A549 (cell line): ENCODE measurements around the gene MEF2A. TPM values are rescaled to one million over a fixed set of nuclear protein-coding genes. Genes with fewer than 3 reads are reported as not detected.

Experiments
- ATAC-seq, 2 experiments: fragments of 200-7000 bp in 1 of 2; fragments of >200 bp in 1 of 2; cut with Nextera tagmentation in 1 of 2; cut with Tn5 transposase in 1 of 2; 3 replicates each; pipeline versions ENCODE4 v1.8.0 to v1.9.1; 2018 to 2020; ENCODE audit warnings: mild to moderate bottlenecking in 1 of 2, moderate library complexity in 1 of 2
- CTCF ChIA-PET: fragments of 300-600 bp; sonication (Branson Sonifier 250); formaldehyde crosslinking; extraction: SDS; loops from one replicate; lab custom pipeline; 2021; ENCODE audit warnings: antibody characterized with exemption, inconsistent platforms; lab: Yijun Ruan, JAX
- POLR2A ChIA-PET: fragments of 350-600 bp; formaldehyde crosslinking; extraction: SDS; loops from one replicate; lab custom pipeline; 2021; ENCODE audit warnings: antibody characterized with exemption, inconsistent platforms; lab: Yijun Ruan, JAX
- DNase-seq, 2 experiments: peaks; one replicate each; pipeline versions ENCODE4 v3.0.0 to v3.0.0-alpha.2; 2011 to 2016; ENCODE audit warnings: low read depth in 1 of 2, low spot score in 1 of 2
- FAIRE-seq: peaks from 2 replicates; lab custom pipeline; 2011; peaks lifted over from hg19 to GRCh38; lab: Jason Lieb, UNC
- H3K27ac ChIP-seq, 2 experiments: fragments of >200 bp; sonication (Bioruptor Twin); formaldehyde crosslinking; 3 replicates each; pipeline ENCODE4 v1.5.1; 2016 to 2017
- H3K4me1 ChIP-seq: fragments of >200 bp; sonication (Bioruptor Twin); formaldehyde crosslinking; 3 replicates; pipeline ENCODE4 v1.6.1; 2016
- H3K4me2 ChIP-seq: fragments of >200 bp; sonication (Bioruptor Twin); formaldehyde crosslinking; 3 replicates; pipeline ENCODE4 v1.6.1; 2016
- H3K4me3 ChIP-seq: fragments of >200 bp; sonication (Bioruptor Twin); formaldehyde crosslinking; 3 replicates; pipeline ENCODE4 v1.5.1; 2016
- H3K9me3 ChIP-seq: fragments of >200 bp; sonication (Bioruptor Twin); formaldehyde crosslinking; 3 replicates; pipeline ENCODE4 v1.6.1; 2016
- BCL3 ChIP-seq: fragments of >200 bp; sonication (Bioruptor Twin); formaldehyde crosslinking; IDR thresholded peaks from 3 replicates; pipeline ENCODE4 v1.6.1; 2016
- CBX8 ChIP-seq: fragments of 200-600 bp; sonication (generic); IDR thresholded peaks from 2 replicates; pipeline ENCODE4 v1.6.1; 2016
- CEBPB ChIP-seq, 2 experiments: fragments of >200 bp in 1 of 2; sonication (Bioruptor Twin) in 1 of 2; formaldehyde crosslinking in 1 of 2; IDR thresholded peaks; 2 replicates each; pipeline ENCODE4 v1.6.1; 2012 to 2016
- EHF ChIP-seq: fragments of 250-450 bp; sonication (Bioruptor Pico); IDR thresholded peaks from 2 replicates; pipeline ENCODE4 v1.5.0; 2020; ENCODE audit warnings: mild to moderate bottlenecking
- ESRRA ChIP-seq: fragments of 150-350 bp; IDR thresholded peaks from 2 replicates; pipeline ENCODE4 v1.6.1; 2014; ENCODE audit warnings: mild to moderate bottlenecking, low read length, borderline replicate concordance
- FOSB ChIP-seq: fragments of 250-450 bp; sonication (Bioruptor Pico); IDR thresholded peaks from 2 replicates; pipeline ENCODE4 v1.5.0; 2020; ENCODE audit warnings: mild to moderate bottlenecking, moderate library complexity
- FOXS1 ChIP-seq: fragments of 250-450 bp; sonication (Bioruptor Pico); IDR thresholded peaks from 2 replicates; pipeline ENCODE4 v1.5.0; 2020; ENCODE audit warnings: mild to moderate bottlenecking, moderate library complexity
- HEYL ChIP-seq: fragments of 250-450 bp; sonication (Bioruptor Pico); IDR thresholded peaks from 2 replicates; pipeline ENCODE4 v1.8.0; 2021; ENCODE audit warnings: mild to moderate bottlenecking, moderate library complexity
- HOXA7 ChIP-seq: fragments of 250-450 bp; sonication (Bioruptor Pico); IDR thresholded peaks from 2 replicates; pipeline ENCODE4 v1.5.0; 2020; ENCODE audit warnings: mild to moderate bottlenecking, moderate library complexity
- JUNB ChIP-seq: fragments of >200 bp; sonication (Bioruptor Twin); formaldehyde crosslinking; IDR thresholded peaks from 2 replicates; pipeline ENCODE4 v1.6.1; 2016
- MAFK ChIP-seq: fragments of 450-650 bp; IDR thresholded peaks from 2 replicates; pipeline ENCODE4 v1.6.1; 2014; ENCODE audit not compliant: partially characterized antibody
- PHF8 ChIP-seq: fragments of 200-600 bp; sonication (generic); IDR thresholded peaks from 2 replicates; pipeline ENCODE4 v1.6.1; 2016; ENCODE audit warnings: low read depth, mild to moderate bottlenecking, antibody characterized with exemption, moderate library complexity, borderline replicate concordance
- POLR2AphosphoS2 ChIP-seq: conservative IDR thresholded peaks from 2 replicates; pipeline ENCODE4 v1.6.1; 2012; ENCODE audit warnings: low read length, improper control_type of control experiment, inconsistent platforms
- RAD21 ChIP-seq, 2 experiments: fragments of >200 bp in 1 of 2; sonication (Bioruptor Twin) in 1 of 2; formaldehyde crosslinking in 1 of 2; IDR thresholded peaks in 1 of 2; conservative IDR thresholded peaks in 1 of 2; 2 replicates in 1 of 2; 3 replicates in 1 of 2; pipeline ENCODE4 v1.6.1; 2012 to 2018; ENCODE audit warnings: inconsistent platforms in 1 of 2
- RCOR1 ChIP-seq: fragments of 150-350 bp; IDR thresholded peaks from 2 replicates; pipeline ENCODE4 v1.6.1; 2014; ENCODE audit warnings: antibody characterized with exemption, low read length, low read depth
- RFX5 ChIP-seq: fragments of 450-650 bp; IDR thresholded peaks from 2 replicates; pipeline ENCODE4 v1.7.1; 2014; ENCODE audit warnings: antibody characterized with exemption, mild to moderate bottlenecking, moderate library complexity
- RNF2 ChIP-seq: fragments of 200-600 bp; sonication (generic); IDR thresholded peaks from 2 replicates; pipeline ENCODE4 v1.6.1; 2016; ENCODE audit warnings: low read depth, mild to moderate bottlenecking, antibody characterized with exemption, moderate library complexity, borderline replicate concordance
- SREBF2 ChIP-seq: fragments of 450-650 bp; IDR thresholded peaks from 2 replicates; pipeline ENCODE4 v1.6.1; 2014; ENCODE audit warnings: mild to moderate bottlenecking, moderate library complexity
- TP53 ChIP-seq: fragments of 250-450 bp; sonication (Bioruptor Pico); IDR thresholded peaks from 2 replicates; pipeline ENCODE4 v1.5.0; 2021; ENCODE audit warnings: mild to moderate bottlenecking, moderate library complexity
- USF2 ChIP-seq: fragments of 450-650 bp; IDR thresholded peaks from 2 replicates; pipeline ENCODE4 v1.6.1; 2014; ENCODE audit warnings: antibody characterized with exemption
- ZC3H11A ChIP-seq: fragments of 450-650 bp; IDR thresholded peaks from 2 replicates; pipeline ENCODE4 v1.6.1; 2014; ENCODE audit warnings: antibody characterized with exemption, mild to moderate bottlenecking
- ZNF302 ChIP-seq: fragments of 250-450 bp; sonication (Bioruptor Pico); IDR thresholded peaks from 2 replicates; pipeline ENCODE4 v1.9.0; 2021; ENCODE audit warnings: inconsistent platforms, mild to moderate bottlenecking, moderate library complexity
- WGBS: methylation state at CpG from one replicate; pipeline ENCODE4 v1.1.6; 2017; ENCODE audit errors: missing lambda C conversion rate; 5-methylcytosine and 5-hydroxymethylcytosine counted together
- polyA plus RNA-seq, 4 experiments: library from polyadenylated mRNA; depleted of rRNA in 3 of 4; stranded (reverse); fragments of >200 nt; fragmentation: RNase III in 1 of 4; extraction: RNeasy Plus Mini Kit Qiagen cat#74134 plus additional on column Dnase treatment in 1 of 4; gene quantifications; 2 replicates in 3 of 4; 3 replicates in 1 of 4; pipeline ENCODE4 v1.2.3, GENCODE V29; 2011 to 2017
- TF ChIP-seq, protein P1 (sequence below): IDR thresholded peaks from 2 replicates; pipeline ENCODE4 v1.6.1; 2012; ENCODE audit warnings: low read depth, borderline replicate concordance

The MEF2A gene
- polyA plus RNA-seq, 2 of the 4 experiments (the other 2 are of a cell fraction): 15.0 to 43.4 TPM

GRCh38 chr15:99668533-99669182 is 102.9 kb downstream of the MEF2A start:
- H3K27ac ChIP-seq: no peak overlapping the region
- WGBS: 93% methylated on average over 2 of the region's 2 CpGs
- no peak overlapping the region for H3K4me2 ChIP-seq
- ATAC-seq (no peak), FAIRE-seq (peak; percentile 36), DNase-seq (no peak)
- ChIA-PET CTCF (interaction anchor here (0.6 to 1.3 kb wide), 3 partner anchors 35 to 426 kb away, joined by 3 to 6 read pairs (median 4); no protein-coding TSS in a partner anchor), POLR2A (no interaction called here)
- no peaks in the 10 kb centered on the region for H3K4me1 ChIP-seq
- H3K4me3 ChIP-seq: no peak overlapping the region
- no peaks in the 10 kb centered on the region for H3K9me3 ChIP-seq
- TF ChIP-seq EHF (CRISPR knock-in tag) (no peak), ZNF302 (CRISPR knock-in tag) (no peak), ZC3H11A (no peak), CBX8 (no peak)

DNA sequence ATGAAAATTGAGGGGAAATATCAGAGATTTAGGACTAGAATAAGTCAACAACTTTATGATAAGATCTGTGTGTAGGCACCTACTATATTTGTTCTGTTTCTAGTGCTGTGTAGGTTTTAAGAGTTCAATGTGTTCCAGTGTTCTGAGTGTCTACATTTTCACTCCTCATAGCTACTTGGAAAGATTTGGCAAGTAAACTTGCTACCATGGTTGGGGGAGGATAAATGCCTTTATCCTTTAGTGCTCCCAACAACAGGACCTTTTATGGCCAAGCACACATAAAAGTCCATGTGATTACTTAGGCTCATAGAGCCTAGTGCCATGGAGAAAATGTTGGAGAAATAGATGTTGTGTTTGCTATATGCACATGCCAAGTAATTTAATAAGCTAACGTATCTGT is 103.5 kb downstream of the MEF2A start:
- 83% methylated on average over 1 of the region's 1 CpG for WGBS
- FAIRE-seq (no peak), DNase-seq (no peak), ATAC-seq (no peak)
- TF ChIP-seq CBX8: no peak
- TF ChIP-seq RCOR1: no peak
- TF ChIP-seq HEYL (CRISPR knock-in tag): no peak
- TF ChIP-seq TP53 (CRISPR knock-in tag): no peak
- no peak for TF ChIP-seq ESRRA
- Histone ChIP-seq H3K4me2 (no peak overlapping the region), H3K27ac (no peak overlapping the region), H3K4me3 (no peak overlapping the region), H3K4me1 (no peaks in the 10 kb centered on the region), H3K9me3 (no peaks in the 10 kb centered on the region)
- ChIA-PET CTCF (interaction anchor here (0.6 to 1.0 kb wide), 2 partner anchors 259 to 427 kb away, joined by 3 to 6 read pairs; no protein-coding TSS in a partner anchor), POLR2A (no interaction called here)

DNA sequence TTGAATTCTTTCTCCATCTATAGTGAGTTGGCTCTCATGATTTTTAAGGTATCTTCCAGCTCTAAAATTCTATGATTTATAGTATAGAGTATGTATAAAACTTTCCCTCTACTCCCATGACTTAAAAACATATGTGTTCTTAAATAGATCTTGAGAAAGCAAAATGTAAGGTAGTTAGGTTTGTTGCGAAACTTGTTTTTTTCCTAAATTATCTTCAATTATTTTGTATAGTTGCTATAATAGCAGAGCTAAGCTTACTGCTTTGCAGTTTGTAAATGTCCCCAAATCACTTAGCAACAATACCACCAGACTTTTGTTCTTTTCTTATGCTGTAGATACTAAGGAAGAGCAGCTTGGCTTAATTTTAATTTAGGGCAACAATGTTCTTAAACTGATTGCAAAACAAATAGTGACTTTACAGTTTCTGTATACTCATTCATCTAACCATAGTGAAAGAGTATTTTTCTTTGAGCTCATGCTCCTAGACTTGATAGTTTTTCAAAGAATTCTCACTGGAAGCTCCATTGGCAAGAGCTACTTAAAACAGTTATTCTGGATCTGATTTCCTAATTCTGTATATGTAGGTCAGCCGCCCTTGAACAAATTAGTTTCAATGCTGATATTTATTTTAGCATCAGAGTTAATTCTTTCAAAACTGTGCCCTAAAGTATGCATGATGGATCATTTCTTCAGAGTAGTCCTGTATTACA is 106.3 kb downstream of the MEF2A start:
- ChIA-PET POLR2A (no interaction called here), CTCF (interaction anchor here (0.9 to 2.2 kb wide), 2 partner anchors 31 to 385 kb away, joined by 3 to 14 read pairs; no protein-coding TSS in a partner anchor)
- H3K27ac ChIP-seq: no peak overlapping the region
- no peak overlapping the region for H3K4me3 ChIP-seq
- no peak for ATAC-seq
- peak; percentile 7 for FAIRE-seq
- DNase-seq: no peak
- no peak overlapping the region for H3K4me2 ChIP-seq
- H3K4me1 ChIP-seq: no peaks in the 10 kb centered on the region
- TF ChIP-seq CEBPB (IDR thresholded peaks at IDR 0.05) (0 out of 4 replicates have a peak, but pooled peaks of 1 of the 2 experiments have one; percentile 17), USF2 (no peak)
- WGBS: 89% methylated on average over 2 of the region's 2 CpGs
- H3K9me3 ChIP-seq: no peaks in the 10 kb centered on the region

- H3K9me3 ChIP-seq: no peaks in the 10 kb centered on the region
- no peak for ATAC-seq
- TF ChIP-seq POLR2AphosphoS2: no peak
- TF ChIP-seq MAFK: peak; percentile 81
- TF ChIP-seq FOXS1: no peak
- H3K4me2 ChIP-seq: no peak overlapping the region
- CTCF ChIA-PET: interaction anchor here (2.2 kb wide), 1 partner anchor 30 kb away, joined by 14 read pairs; no protein-coding TSS in a partner anchor
- POLR2A ChIA-PET: no interaction called here
- DNase-seq: no peak
- H3K4me1 ChIP-seq: no peaks in the 10 kb centered on the region
- no peak overlapping the region for H3K27ac ChIP-seq
- FAIRE-seq: no peak
- H3K4me3 ChIP-seq: no peak overlapping the region
- 94% methylated on average over 1 of the region's 1 CpG for WGBS
Measured at GRCh38 chr15:99673111-99673510, 107.3 kb downstream of the MEF2A start.

DNA sequence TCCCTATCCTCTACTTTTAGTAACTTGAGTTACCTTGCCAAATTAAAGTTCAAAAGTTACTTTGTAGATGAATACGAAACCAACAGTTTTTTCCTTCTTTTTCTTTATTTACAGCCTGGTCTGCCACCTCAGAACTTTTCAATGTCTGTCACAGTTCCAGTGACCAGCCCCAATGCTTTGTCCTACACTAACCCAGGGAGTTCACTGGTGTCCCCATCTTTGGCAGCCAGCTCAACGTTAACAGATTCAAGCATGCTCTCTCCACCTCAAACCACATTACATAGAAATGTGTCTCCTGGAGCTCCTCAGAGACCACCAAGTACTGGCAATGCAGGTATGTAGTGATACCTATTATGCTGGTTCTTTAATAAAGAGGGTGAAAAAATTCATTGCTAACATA is 108.5 kb downstream of the MEF2A start:
- DNase-seq (no peak), ATAC-seq (no peak), FAIRE-seq (peak; percentile 80)
- no peaks in the 10 kb centered on the region for H3K9me3 ChIP-seq
- POLR2A ChIA-PET: no interaction called here
- H3K4me1 ChIP-seq: no peaks in the 10 kb centered on the region
- CTCF ChIA-PET: interaction anchor here (0.9 kb wide), 1 partner anchor 30 kb away, joined by 3 read pairs; no protein-coding TSS in a partner anchor
- no peak overlapping the region for H3K4me3 ChIP-seq
- H3K27ac ChIP-seq: no peak overlapping the region
- H3K4me2 ChIP-seq: no peak overlapping the region
- 92% methylated on average over 2 of the region's 2 CpGs for WGBS
- TF ChIP-seq PHF8 (no peak), CBX8 (no peak), POLR2AphosphoS2 (no peak), ZC3H11A (no peak), RNF2 (no peak), BCL3 (no peak), FOSB (CRISPR knock-in tag) (no peak), RAD21 (conservative IDR thresholded peaks at IDR 0.05 in 1 of 2, IDR thresholded peaks at IDR 0.05 in 1 of 2) (no peak), SREBF2 (no peak), HOXA7 (CRISPR knock-in tag) (no peak), MAFK (no peak), RFX5 (no peak), CEBPB (IDR thresholded peaks at IDR 0.05) (no peak), JUNB (no peak)
- TF ChIP-seq, protein P1, sequence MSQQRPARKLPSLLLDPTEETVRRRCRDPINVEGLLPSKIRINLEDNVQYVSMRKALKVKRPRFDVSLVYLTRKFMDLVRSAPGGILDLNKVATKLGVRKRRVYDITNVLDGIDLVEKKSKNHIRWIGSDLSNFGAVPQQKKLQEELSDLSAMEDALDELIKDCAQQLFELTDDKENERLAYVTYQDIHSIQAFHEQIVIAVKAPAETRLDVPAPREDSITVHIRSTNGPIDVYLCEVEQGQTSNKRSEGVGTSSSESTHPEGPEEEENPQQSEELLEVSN: no peak
